ENCODE measurements around the gene INSM2.

The INSM2 gene, protein sequence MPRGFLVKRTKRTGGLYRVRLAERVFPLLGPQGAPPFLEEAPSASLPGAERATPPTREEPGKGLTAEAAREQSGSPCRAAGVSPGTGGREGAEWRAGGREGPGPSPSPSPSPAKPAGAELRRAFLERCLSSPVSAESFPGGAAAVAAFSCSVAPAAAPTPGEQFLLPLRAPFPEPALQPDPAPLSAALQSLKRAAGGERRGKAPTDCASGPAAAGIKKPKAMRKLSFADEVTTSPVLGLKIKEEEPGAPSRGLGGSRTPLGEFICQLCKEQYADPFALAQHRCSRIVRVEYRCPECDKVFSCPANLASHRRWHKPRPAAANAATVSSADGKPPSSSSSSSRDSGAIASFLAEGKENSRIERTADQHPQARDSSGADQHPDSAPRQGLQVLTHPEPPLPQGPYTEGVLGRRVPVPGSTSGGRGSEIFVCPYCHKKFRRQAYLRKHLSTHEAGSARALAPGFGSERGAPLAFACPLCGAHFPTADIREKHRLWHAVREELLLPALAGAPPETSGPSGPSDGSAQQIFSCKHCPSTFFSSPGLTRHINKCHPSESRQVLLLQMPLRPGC

DNA sequence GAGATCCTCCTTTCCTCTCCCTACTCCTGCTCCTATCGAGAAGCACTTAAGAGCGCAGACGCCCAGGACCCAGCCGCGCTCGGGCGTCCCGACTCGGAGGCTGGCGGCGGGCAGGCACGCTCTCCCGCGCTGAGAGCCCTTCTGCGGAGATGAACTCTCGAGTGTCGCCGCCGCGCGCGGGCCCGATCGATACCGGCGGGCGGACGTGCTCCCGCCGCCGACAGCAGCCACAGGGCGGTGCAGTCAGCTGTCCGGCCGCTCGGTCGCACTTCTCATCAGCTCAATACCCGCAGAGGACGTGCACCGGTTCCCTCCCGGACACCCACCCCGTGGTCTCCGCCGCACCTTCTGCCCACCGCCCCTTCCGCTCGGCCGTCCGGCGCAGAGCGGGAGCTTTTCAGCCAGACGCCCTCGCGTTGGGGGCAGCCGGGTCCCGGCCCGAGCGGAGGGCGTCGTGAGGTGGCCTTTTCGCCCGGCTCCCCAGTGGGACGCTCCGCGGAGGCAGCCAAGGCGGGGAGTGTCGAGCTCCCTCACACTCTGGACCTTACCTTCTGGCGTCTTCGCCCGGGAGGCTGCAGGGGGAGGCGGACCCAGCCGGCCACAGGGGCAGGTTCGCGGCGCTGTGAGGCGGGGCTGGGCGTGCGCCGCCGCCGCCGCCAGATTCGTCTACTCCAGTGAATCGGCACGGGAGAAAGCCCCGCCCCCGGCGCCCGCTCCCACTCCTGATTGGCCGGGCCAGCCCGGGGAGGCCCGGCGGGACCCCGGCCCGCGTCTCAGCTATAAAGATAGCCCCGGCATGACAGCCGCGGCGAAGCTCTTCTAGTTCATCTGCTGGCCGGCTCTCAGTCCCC is at the start of gene INSM2:
Gene INSM2, plus strand, starts transcription at position 808 of the 851 bp plus-strand sequence. CDS start 89 bp downstream, outside the sequence.
- DNase-seq (ENCODE audit: low read depth in 3 of 3): peak in 2 of 3 experiments; percentile 40 to 57

DNA sequence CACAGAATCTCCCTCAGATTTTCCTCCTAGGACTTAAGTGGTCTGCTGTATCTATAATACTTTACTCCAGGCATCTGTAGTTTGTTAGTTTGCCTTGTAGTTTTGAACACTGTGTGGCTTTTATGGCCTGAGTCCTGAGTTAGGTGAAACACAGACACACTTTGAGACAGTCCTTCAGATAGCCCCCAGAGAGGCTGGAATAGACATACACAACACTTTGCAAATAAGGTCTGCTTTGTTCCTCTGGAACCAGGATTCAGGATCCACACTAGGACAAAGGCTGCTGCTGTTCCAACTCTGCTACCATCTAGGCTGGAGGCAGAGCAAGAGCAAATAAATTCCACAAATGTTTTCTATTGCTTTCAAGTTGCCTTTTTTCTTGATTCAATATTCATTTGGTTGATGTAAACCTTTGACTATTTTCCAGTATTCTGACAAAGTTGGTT is 41.4 kb upstream of the INSM2 start:
- no peak for DNase-seq (ENCODE audit: low read depth in 3 of 3)

DNA sequence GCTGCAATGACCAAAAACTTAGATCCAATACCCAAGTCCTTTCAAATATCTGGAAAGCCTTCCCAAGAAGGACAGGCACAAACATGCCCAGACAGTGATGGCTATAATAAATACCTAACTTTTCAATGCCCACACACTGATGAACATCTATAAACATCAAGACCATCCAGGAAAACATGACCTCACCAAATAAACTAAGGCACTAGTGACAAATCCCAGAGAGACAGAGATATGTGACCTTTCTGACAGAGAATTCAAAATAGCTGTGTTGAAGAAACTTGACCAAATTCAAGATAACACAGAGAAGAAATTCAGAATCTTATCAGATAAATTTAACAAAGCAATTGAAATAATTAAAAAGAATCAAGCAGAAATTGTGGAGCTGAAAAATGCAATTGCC is 38.7 kb upstream of the INSM2 start:
- DNase-seq (ENCODE audit: low read depth in 3 of 3): no peak

DNA sequence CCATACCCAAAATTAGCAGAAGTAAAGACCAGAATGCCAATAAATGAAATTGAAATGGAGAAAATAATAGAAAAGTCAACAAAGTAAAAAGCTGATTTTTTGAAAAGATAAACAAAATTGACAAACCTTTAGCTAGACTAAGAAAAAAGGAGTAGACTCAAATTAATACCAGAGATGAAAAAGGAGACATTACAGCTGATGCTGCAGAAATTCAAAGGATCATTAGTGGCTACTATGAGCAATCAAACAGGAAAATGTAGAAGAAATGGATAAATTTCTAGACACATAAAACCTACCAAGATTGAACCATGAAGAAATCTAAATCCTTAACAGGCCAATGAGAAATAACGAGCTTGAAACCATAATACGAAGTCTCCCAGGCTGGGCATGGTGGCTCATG is 34.8 kb upstream of the INSM2 start:
- DNase-seq (ENCODE audit: low read depth in 3 of 3): no peak

DNA sequence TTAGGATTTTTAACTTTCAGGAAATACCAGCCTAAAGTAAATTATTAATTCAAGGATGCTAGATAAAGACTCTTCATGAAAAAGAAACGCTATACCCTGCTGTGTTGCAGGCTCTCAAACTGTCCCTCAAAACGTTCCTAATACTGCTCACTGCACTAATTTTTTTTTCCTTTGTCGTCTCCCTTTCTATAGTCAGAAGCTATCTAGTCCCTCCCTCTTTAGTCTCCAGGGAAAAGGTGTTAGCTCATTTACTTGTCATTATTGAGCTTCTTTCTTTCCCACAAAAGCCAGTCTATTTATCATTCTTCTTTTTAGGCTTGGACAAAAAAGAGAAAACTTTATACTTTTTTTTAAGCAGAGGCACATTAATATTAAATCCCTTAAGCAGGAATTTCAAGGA is 30.3 kb upstream of the INSM2 start:
- no peak for DNase-seq (ENCODE audit: low read depth in 3 of 3)

DNA sequence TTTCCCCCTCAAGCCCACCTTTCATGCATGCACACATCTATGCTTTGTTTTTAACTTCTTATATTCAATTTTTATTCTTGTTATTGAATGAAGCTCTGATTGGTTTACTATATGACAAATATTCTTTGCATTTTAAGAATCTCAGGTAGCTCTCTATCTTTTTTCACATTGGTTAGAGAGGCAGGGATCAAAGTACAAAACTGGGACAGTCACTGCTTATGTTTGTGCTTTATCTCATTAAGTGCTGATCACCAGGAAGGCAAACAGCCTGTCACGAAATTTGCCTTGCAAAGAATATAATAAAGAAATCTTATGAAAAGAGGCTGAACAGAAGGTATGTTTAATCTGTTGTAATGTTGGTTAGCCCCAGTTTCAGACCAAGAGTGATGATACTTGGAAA is 29.7 kb upstream of the INSM2 start:
- DNase-seq (ENCODE audit: low read depth in 3 of 3): no peak

DNA sequence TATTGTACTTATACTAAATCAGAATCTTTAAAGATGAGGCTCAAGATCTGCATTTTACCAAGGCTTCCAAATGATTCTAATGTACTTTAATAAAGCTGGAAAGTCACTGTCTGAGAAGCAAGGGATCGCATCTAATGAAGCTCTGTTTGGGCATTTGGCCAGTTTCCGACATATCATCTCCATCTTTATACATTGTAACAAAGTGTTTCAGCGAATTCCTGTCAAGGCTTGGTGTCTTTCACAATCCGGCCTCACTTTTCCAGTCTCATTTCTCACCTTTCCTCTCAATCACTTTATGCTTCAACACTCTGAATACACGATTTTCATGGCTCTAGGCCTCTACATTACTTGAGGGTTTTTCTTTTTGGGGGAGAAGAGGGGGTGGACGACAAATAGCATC is 27.5 kb upstream of the INSM2 start:
- no peak for DNase-seq (ENCODE audit: low read depth in 3 of 3)

DNA sequence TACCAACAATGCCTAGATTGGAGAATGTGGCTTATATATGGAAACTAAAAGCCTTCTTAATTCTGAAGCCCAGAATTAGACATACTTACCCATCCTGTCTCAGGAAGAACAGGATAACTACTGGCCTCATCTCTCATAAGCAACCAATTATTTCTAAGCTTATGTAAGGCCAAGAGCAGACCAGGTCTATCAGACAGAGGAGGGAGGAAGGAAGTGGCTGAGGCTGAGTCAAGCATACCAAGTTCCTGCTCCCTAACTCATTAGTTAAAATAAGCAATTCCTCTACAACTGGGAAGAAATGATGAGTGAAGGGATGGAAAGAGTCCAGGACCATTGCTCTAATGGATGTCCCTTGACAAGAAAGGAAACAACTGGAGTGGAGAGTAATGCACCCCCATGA is 27.0 kb upstream of the INSM2 start:
- DNase-seq (ENCODE audit: low read depth in 3 of 3): no peak

DNA sequence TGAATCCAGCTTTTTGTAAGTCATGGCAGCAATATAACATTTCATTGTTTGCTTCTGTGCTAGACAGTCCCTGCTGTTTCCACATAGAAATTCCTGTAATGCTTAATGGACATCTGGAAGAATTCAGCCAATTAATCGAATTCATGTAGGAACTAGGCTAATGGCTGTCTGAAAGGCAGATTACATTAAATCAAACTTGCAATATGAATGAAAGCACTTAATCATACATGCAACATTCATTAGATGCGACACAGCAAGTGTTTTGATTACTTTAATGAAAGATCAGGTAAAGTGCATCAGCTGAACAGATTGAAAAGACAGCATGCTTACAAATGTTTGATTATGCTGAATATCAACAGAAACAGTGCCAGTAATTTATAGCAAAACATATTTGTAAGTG is 24.1 kb upstream of the INSM2 start:
- DNase-seq (ENCODE audit: low read depth in 3 of 3): no peak

DNA sequence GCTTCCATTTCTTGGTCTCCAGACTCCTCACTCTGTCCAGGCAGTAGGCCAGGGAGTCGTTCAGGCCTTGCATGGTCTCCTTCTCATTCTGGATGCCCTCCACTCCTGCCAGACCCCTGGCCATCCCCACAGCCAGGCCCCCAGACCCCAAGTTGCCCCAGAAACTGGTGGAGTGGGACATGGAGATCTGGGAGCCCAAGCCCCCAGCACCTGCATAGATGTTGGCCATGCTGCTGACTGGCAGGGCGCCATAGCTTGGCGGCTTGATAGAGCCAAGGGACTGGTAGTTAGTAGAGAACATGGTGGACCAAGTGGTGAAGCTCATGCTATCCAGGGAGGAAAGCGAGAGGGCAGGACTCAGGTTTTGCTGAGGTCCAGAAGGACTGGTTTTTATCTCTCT is 21.2 kb upstream of the INSM2 start:
- no peak for DNase-seq (ENCODE audit: low read depth in 3 of 3)

DNA sequence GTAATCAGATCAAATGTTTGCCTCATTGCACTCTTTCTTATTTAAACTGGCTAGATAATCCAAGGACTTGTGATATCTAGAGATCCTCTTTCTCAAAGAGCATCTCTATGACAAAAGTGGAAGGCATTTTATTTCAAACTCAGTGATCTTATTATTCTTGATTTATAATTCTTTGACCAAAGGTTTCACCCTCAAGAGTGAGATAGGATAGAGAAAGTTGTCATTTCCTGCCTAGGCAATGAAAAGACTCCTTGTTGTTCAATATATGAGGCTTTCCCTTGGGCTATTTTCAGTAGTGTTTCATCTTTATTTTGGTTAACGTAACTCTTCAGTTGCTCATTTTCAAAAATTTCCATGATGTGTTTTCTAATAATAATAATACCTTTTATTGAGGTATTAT is 18.0 kb upstream of the INSM2 start:
- no peak for DNase-seq (ENCODE audit: low read depth in 3 of 3)

DNA sequence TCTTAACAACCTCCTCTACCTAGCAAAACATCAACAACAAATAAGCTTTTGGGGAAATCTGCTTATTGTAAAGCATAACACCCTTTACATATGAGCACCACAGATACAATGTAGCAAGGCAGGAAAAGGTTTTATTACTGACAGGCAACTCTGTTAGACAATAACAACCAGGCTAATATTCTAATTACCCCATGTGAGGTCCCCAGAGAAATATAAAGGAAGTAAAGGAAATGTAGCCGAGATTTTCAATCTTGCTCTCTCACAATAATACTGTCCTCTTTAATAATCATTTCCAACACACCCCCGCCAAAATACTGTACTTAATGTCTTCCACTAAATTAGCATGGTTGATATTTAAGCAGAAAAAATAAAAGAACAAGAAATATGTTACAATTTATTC is 14.0 kb upstream of the INSM2 start:
- no peak for DNase-seq (ENCODE audit: low read depth in 3 of 3)

DNA sequence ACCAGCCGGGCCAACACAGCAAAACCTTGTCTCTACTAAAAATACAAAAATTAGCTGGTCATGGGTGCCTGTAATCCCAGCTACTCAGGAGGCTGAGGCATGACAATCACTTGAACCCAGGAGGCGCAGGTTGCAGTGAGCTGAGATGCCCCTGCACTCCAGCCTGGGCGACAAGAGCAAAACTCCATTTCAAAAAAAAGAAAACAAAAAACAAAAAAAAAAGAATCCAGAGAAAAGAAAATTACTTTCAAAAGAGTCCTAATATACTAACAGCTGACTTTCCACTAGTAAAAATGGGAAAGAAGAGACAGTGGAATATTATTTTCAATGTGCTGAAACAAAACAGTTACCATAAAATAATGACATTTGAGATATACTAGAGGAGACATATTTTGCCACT is 8.3 kb upstream of the INSM2 start:
- no peak for DNase-seq (ENCODE audit: low read depth in 3 of 3)

DNA sequence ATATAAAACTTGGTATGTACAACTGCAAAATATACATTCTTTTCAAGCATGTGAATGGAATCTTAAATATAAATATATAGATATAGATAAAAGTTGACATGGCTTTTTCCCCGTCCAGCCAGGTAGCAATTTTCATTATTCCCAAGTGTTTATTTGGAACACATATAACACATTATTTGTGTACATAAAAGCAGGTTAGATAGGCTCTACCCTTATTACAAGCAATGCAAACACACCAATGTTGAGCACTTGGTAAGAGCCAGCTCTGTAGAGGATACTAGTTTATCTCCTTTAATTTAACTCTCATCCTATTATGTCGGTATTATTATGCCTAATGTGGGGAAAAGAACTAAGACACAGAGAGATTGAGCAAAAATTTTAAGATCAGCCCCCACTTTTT is 7.0 kb upstream of the INSM2 start:
- DNase-seq (ENCODE audit: low read depth in 3 of 3): no peak

DNA sequence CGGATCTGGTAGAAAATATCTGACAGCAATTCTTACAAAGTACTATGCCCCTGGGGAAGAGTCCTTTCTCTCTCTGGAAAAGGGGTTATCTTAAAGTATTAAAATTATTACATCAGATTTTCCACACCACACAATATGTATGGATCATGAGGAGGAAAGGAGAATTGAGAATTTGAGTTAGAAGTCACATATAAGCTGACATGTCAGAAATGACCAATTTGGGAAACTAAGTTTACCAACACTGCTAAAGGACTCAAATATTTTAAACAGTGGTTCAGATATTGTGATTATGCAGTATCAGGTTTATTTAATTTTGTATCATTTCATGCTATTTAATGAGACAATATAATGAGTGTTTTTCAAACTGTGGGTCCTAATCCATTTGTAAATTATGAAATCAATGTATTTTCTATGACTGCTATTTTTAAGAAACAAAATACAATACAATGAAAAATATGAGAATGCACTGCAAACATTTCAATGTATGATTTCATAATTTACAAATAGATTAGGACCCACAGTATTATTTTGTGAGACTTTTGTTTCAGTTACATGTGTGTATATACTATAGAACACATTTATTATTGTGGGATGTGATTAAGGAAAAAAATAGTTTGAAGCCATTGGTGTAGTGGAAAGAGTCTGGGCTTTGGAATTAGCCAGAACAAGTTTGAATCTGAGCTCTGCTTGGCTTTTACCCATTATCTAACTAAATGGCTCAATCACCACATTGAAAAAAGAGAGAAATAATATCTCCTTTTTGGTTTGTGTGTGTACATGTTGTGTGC is 1.8 kb upstream of the INSM2 start:
- no peak for DNase-seq (ENCODE audit: low read depth in 3 of 3)

DNA sequence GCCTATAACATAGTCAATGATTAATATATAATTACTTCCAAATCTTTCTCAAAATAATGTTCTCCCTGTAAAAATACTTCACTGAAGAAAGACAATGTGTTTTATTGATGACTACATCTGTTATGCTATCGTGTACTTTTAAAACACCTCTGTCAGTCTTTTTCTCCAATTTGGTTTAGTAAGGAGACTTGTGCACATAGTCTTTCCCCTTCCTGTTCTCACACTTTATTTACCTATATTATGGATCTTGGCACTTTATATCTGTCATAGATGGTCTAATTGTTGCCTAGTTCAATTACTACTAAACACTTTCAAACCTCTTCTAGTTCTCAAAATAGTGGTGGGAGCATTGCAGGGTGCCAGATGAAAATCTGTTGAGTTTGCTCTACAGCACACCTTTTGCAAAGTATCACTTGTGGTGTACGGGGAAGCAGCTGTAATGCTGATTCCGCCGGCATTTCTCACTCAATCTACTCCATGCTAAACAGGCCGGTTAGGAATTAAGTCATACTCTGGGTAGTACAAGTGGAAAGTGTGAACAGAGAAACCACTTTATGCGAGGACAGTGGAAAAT is 1.1 kb upstream of the INSM2 start:
- DNase-seq (ENCODE audit: low read depth in 3 of 3): no peak

DNA sequence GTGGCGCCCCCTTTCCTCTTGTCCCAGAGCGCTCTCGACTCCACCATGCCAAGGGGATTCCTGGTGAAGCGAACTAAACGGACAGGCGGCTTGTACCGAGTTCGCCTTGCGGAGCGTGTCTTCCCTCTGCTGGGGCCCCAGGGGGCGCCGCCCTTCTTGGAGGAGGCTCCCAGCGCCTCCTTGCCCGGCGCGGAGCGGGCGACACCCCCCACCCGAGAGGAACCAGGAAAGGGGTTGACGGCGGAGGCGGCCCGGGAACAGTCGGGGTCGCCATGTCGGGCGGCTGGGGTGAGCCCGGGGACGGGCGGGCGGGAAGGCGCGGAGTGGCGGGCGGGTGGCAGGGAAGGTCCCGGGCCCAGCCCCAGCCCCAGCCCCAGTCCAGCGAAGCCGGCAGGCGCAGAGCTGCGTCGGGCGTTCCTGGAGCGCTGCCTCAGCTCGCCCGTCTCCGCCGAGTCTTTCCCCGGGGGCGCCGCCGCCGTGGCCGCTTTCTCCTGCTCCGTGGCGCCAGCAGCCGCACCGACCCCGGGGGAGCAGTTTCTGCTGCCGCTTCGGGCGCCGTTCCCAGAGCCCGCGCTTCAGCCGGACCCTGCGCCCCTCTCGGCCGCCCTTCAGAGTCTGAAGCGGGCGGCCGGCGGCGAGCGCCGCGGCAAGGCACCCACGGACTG is 376 bp downstream of the INSM2 start:
- DNase-seq (ENCODE audit: low read depth in 3 of 3): peak in 1 of 3 experiments; percentile 2

DNA sequence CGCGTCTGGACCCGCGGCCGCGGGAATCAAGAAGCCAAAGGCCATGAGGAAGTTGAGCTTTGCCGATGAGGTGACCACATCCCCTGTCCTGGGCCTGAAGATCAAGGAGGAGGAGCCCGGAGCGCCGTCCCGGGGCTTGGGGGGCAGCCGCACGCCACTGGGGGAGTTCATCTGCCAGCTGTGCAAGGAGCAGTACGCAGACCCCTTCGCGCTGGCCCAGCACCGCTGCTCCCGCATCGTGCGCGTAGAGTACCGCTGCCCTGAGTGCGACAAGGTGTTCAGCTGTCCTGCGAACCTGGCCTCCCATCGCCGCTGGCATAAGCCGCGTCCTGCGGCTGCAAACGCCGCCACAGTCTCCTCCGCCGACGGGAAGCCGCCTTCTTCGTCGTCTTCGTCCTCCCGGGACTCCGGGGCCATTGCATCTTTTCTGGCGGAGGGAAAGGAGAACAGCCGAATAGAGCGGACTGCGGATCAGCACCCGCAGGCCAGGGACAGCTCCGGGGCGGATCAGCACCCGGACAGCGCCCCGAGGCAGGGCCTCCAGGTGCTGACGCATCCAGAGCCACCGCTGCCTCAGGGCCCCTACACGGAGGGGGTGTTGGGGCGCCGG is 1.0 kb downstream of the INSM2 start:
- DNase-seq (ENCODE audit: low read depth in 3 of 3): peak in 2 of 3 experiments; percentile 20 to 35

DNA sequence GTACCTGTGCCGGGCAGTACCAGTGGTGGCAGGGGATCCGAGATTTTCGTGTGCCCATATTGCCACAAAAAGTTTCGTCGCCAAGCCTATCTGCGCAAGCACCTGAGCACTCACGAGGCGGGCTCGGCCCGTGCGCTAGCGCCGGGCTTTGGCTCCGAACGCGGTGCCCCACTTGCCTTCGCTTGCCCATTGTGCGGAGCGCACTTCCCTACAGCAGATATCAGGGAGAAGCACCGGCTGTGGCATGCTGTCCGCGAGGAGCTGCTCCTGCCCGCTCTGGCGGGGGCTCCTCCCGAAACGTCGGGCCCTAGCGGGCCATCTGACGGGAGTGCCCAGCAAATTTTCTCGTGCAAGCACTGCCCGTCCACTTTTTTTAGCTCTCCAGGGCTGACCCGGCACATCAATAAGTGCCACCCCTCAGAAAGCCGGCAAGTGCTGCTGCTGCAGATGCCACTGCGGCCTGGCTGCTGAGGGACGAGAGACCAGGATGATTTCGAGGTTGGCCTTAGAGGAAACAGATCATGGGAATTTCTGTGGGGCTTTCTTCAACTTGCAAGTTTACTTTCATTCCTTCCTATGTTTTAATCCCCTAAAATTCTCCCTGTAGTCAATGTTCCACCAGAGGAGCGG is 1.6 kb downstream of the INSM2 start:
- no peak for DNase-seq (ENCODE audit: low read depth in 3 of 3)

DNA sequence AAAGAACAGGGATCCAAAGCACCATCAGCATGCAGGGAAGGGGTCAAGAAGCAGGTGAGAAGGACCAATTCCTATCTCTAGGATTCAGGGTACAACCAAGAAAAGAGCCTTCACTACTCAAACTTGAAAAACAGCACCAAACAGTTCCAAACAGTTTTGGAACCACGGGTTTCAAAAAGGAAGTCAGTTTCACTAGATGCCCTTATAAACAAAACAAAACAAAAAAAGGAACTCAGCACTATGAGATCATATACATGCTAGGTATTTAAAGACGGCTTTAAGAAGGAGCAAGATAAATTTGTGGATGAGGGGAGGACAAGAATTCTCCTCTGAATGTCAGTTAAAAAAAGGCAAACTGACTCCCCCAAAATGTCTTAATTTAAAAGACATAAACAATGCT is 6.0 kb downstream of the INSM2 start:
- DNase-seq (ENCODE audit: low read depth in 3 of 3): no peak
